GOT3 (cell line): ENCODE measurements around the gene ARHGAP26.

Source experiments
- DNase-seq: peaks from one replicate; lab custom pipeline; 2025; ENCODE audit warnings: mixed read lengths; lab: John Stamatoyannopoulos, UW

ARHGAP26 gene

DNA sequence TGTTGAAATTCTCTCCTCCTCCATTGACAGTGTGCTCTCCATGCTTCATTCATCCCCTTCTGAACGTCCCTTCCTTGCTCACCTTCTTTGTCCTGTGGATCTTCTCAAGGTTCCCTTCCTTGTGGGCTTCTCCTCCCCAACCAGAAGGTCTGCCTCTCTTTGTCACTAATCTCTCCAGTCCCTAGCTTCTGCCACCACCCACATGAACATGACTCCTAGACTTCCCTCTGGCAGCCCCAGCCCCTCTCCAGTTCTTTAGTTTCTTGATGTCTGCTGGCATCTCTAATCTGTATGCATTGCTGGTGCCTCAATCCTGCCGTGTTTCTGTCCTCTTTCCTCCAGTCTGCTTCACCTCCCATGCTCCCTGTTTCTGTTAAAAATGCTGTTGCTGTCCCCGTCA is 79.3 kb downstream of the ARHGAP26 start:
- DNase-seq = no peak

DNA sequence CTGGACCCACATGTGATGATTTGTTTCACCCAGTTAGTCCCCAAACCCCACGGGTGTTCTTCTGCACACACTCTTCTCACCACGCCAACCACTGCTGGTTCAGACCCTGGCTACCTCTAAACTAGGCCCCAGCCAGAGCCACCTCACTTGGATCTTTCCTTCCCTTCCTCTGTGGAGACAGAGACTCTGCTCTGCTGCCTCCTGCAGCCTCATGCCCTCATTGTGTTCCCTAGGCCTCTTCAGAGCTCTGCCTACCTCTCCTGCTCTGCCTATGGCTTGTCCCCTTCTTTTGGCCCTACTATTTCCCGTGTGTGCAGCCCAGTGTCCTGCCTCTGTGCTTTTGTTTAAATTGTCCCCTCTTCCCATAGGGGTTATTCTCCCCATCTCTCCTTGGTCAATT is 79.7 kb downstream of the ARHGAP26 start:
- DNase-seq = no peak

DNA sequence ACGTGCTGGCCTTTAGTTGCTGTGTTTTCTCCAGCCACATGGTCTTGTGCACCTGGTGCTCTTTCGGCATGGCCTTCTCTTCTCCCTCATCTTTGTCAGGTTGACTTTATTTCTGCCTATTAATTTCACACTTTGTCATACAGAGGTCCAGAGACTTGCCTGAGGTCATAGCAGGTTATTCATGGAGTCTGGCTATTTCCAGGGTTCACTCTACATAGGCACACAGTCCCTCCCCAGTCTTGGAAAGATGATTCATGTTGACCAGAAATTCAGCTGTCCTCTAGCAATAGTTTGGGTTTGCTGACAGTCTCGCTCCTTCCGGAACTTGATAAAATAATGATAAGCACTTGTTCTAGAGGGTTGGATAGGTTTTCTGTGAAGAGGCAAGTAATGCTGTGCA is 81.6 kb downstream of the ARHGAP26 start:
- no peak for DNase-seq

DNA sequence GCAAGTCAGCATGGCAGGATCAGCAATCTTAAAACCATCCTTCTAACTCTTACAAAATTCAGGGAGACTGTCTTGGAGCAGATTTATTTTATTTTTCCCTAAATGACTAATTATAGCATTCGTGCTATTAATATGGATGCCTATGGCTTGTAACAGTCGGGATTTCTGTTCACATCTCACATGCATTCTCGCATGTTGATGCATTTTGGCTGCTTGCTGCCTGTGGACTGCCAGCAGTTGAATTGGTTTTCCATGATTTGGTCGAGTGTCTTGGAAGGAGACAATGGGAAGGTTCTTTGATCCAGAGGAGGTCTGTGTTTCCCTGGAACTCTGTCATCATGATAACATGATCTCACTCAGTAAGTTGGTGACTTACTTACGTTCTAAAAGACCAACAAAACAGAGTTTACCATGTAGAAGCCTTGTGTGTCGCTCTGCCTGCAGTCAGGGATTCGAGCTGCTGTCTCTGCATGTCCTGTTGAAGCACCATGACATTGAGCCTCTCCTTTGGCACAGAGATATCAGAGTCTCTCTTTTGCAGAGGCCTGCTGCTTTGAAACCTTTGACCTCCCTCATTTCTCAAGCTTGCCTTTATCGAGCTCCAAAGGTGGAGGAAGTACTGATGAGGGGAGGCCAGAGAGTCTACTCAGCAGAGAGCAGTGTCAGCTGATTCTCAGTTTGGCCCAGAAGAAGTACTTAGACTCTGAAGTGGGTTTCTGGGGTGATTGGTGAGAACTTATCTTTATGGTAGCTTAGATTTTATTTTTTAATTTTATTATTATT is 82.4 kb downstream of the ARHGAP26 start:
- no peak for DNase-seq

DNA sequence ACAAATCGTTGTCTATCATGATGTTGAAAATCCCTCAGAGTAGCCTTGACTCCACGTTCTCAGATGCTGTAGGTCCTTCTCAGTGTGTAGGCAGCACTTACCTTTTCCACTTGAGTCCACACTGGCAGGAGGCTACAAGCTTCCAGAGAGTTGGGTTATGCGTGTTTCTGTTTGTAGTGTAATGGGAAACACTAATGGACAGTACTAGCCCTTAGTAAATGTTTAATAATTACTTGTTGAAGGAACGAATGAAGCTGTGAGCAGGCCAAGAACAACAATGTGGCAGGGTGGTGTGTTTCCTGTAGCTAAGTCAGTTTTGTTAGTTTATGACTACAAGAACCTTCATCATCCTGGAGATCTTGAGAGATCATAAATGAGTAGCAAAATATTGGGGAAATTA is 83.5 kb downstream of the ARHGAP26 start:
- no peak for DNase-seq

DNA sequence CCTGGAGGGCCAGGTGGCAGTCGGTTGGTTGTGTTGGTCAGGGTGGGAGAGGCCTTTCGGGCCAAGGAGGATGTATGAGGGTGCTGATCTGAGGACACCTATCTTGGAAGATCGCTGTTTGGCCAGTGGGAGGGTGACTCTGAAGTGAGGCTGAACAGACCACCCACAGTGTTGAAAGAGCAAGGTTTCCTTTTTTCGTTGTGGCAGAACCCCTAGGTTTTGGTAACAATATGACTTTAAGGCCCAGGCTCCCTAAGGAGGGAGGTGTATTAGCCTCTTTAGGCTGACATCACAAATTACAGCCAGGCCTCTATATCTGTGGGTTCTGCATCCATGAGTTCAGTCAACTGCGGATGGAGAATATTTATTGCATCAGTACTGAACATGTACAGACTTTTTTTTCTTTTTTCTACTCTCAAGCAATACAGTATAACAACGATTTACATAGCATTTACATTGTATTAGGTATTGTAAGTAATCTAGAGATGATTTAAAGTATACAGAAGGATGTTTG is 86.1 kb downstream of the ARHGAP26 start:
- DNase-seq = no peak

DNA sequence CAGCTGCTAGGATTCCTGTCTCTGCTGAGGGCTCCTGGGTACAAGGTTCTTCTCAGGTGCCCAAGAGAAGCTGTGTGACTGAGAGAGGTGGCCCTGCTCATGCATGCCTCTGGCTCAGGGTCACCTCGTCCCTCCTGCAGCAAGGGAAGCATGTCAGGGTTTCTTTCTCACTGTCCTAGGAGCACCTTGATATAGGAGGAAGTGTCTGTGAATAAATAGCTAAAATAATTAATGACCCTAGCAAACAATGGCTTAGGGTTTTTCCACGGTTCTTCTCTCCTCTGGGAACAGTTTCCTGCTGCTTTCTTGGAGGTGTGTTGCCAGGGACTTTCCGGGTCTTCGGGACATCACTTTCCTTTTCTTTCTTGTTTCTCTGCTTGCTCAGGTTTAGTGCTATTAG is 87.2 kb downstream of the ARHGAP26 start:
- no peak for DNase-seq

DNA sequence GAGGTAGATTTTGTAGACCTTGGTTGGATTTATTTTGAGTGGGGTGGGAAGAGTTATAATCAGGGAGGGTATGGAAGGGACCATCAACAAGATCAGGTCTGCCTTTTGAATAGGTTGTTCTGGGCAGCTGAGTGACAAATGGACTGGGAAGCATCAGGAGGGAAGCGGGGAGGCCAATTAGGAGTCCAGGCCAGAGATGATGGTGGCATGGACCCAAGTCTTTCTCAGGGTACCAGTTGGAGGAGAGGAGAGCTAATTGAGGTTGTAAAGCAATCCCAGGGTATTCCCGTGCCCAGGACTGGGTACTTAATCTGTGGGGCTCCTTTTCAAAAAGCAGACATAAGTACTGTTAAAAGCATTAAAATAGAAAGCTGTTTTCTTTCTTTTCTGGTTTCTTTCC is 88.9 kb downstream of the ARHGAP26 start:
- no peak for DNase-seq

DNA sequence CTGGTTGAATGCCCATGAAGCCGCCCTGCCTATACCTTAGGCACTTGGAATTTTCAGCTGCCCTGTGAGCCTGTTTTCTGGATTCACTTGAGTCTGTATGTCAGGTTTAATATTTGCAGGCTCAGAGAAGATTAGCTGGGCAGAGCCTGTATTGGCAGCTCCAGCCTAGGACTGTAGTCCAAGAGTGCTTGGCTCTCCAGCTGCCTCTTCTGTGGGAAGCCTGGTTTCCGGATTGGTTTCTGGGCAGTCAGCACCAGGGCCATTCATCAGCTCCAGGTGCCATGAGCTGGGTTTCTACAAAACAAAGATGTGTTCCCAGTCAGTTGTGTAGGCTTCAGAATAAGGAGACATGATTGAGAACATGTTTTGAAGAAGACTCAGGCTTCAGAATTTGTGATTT is 90.1 kb downstream of the ARHGAP26 start:
- no peak for DNase-seq

DNA sequence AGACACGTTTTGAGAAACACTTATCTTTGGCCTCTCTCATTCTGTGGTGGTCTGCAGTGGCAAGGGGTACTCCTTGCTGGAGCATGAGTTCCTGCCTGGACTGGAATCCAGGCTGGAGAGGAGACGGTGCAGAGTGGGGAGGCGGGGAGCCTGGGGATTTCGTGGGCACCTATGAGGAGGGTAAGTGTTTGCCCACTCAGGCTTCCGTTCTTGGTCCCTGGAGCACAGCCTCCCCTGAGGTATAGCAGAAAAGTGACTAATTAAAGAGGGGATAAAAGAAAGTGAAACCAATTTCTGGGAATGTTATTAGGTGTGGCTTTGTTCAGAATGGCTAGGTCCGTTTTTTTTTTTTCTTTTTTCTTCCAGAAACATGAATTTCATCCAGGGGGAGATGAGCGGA is 90.8 kb downstream of the ARHGAP26 start:
- no peak for DNase-seq

DNA sequence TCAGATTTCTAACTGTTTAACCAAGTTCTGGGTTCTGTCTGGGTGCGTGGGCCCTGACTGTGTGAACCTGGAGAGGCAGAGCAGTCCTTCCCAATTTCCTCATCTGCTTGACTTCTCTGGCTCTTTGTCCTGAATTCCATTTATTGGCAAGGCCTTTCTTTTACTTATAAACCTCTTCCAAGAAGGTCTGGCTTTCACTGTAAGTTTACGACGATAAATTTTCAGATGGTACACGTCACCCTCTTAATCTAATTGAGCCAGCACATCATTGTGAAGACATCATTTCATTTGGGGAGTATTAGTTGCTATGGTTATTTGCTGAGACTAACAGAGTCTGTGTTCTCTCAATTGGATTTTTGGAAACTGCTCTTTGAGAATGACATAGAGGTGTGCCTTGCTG is 92.4 kb downstream of the ARHGAP26 start:
- DNase-seq = no peak

DNA sequence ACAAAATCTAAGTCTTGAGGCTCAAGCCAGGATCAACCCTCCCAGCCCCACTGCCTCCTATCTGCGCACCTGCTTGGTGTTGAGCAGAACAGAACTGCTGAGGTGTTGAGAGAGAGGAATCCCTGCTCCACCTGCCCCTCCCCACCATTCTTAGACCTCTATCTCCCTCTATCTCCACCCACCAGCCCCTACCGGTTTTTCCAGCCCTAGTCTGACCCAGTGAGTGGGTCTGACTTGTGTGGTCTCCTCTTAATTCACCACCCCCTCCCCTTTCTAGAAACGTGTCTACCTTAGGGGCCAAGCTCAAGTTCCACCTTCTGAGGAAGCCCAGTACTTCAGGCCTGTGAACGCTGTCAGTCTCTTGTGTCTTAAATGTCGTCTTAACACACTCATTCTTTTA is 93.7 kb downstream of the ARHGAP26 start:
- DNase-seq = no peak

DNA sequence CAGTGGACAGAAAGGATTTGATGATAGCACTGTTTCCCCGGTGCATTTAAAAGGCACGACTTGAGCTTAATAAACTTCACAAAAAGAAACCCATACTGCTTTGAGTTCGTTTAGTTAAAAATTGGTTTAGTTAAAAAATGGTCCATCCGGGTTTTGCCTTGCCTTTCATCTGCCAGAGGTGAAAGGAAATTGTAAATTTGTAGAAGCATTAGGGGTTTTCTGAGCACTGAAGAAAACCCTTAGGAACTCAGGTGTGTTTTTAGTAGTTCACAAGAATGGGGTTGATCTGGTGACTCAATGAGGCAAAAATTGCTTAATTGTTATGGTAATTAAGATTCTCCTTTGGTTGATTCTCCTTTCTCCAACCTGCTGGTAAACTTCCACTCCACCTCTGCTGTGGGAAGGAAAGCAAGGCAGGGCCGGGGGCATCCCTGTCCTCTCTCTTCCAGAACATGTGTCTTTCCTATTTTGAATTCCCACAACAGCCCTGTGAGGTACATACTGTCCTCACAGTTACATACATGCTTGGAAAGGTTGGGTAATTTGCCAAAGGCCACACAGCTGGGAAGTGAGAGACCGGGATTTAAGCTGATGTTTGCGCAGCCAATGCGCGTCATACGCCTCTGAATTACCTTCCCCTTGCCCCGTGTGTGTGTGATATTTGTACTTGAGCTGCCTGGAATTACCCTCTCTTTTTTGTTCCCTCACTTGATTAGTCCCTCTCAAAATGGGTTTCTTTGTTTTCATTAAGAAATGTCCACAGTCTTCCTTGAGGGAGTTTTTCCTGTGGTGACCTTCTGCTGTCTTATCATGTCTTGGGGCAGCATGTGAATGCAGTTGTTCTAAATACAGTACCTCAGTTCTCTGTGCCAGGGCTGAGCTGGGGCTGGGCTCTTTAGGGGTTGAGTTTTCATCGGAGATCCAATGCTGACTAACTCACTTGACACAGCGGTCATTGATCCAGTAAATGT is 94.4 kb downstream of the ARHGAP26 start:
- no peak for DNase-seq

DNA sequence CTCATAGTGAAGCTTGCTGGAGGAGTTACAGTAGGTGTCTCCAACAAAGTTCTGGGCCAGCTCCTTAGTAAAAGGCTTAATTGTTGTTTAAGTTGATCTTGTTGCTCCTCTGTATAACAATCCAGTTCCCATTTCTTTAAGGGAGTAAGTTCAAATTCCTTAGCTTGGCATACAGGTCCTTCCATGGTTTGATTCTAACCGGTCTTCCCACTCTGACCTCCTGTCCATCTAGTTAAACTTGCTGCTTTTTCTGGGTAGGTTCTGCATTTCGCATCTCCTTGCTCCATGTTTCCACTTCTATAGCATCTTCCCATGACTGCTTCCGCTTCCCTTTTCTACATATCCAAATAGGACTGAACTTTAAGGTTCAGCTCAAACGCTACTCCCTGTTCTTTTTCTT is 95.5 kb downstream of the ARHGAP26 start:
- no peak for DNase-seq

DNA sequence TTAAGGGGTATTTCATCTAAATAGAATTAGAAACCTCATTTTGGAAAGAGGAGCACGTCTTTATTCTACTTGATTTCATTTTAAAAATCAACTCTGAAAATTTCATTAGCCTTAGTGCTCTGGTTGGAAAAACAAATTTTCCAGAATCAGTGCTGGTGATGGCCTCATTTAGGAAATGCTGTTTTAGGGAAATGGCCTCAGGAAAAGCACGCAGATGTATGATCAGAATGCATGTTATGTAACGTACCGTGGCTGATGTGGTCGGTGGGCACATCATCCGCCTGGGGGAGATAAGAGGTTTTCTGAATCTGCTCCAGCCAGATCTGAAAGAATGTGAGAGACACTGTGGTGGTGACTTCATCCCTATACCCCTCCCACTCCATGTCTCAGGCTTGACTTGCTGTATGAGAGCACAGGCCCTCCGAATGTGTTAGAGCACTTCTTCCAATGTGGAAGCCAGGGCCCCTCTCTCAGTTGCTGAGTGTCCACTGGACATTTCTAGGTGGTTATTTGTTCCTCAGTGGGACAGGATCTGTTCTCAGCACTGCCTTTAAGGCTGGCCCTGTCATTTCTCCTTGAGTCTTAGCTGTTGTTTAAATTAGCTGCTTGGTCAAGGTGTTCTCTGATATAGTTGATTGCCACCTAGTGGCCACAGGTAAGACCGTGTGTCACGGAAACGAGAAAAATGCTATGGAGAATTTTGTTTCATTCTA is 96.5 kb downstream of the ARHGAP26 start:
- DNase-seq = no peak

DNA sequence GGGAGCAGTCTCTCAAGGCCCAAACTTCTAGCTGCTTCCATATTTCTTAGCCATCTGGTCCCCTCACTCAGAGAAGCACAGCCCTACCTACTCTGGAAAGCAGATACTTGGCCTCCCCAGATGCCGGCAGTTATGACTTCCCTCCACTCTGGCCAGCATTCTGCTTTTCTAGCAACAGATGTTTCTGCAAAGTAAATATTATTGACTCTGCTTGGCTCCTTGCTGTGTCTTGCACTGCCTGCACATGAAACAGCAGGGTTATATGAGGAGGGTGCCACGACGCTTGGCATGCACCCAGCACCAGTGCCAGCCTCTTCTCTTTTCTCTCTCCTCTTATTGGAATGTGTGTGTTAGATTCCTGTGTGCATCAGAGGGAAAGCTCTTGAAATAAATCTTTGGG is 99.7 kb downstream of the ARHGAP26 start:
- no peak for DNase-seq

DNA sequence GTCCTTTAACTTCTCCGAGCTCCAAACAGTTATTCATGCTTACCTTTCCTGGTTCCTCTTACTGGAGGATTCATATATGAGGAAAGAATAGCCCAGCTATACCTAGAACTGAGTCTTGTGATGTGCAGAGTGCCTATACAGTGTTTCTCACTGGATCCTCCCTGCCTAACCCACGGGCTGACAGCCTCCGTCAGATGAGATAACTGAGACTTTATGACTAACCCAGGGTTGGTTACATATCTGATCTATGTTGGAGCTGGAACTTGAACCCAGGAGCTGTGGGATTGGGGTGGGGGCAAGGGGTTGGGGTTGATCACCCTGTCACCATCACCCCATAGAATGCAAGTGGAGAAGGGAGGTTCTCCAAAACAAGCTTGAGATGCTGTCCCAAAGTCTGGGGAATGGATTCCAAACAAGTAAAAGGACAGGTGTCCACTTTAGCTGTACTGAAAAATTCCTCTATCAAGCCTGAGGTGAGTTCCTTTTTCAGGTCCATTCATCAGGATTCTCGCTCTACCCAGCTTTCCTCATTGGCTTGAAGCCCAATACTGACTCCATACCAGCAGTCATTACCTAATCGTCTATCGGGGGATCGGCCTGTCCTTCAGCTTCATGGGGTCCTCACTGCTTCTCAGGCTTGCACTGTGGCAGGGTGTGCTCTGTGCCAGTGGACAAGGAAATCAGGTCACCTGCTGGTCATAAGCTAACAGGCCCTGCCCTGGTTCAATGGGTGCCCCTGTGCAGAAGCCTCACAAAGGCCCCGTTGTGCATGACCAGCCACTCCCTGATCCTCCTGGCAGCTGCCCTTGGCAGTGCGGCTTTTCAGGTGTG is 100.6 kb downstream of the ARHGAP26 start:
- no peak for DNase-seq

DNA sequence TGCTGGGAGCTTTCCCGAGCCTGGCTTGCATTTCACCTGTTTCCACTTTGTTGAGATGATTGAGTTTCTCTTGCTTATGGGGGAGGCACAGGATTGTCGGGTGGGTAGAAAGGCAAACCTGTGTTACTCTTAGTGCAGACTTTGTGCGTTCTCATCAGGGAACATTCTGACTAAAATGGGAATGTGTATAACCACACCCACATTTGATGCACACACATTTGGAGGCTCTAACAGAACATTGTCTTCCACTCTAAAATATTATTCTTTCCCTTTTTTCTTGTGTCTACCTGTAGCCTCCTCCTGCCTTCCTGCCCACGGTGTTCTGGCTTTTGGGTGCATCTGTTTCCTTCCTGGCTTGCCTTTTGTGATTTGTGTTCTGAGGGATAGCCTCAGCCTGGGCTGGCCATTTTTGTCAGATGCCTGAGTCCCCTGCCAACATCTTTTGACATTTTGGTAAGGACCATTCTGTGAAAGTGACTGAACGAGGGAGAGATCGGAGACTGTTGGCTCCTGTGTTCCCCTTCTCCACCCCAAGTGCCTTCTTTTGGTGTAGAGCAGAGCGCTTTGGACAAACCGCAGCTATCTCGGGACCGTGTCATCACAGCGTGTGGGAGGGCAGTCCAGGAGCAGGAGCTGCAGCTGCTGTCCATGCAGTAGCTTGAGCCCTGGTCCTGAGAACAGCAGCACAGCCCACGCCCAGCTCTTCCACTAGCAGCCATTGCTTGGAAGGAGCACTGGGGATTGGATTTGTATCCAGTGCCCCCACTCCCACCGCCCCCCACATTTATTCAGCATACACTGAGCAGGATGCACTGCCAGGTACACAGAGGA is 101.4 kb downstream of the ARHGAP26 start:
- DNase-seq = no peak

DNA sequence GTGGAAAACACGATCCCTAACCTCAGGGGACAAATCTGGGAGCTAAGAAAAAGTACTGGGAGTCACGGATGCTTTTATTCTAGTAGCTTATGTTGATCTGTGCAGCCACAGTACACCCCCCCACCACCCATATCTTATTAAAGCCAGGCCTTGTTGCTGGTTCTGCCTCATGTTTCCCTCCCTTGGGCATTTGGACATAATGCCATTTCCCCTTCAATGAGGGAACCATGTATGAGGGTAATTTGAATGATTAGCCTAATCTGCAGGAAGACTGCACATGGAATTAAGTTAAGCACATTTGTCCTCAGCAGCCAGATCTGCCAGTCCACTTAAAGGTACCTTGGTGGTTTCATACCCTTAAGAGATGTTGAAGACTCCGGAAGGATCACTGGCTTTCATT is 102.0 kb downstream of the ARHGAP26 start:
- DNase-seq = no peak

DNA sequence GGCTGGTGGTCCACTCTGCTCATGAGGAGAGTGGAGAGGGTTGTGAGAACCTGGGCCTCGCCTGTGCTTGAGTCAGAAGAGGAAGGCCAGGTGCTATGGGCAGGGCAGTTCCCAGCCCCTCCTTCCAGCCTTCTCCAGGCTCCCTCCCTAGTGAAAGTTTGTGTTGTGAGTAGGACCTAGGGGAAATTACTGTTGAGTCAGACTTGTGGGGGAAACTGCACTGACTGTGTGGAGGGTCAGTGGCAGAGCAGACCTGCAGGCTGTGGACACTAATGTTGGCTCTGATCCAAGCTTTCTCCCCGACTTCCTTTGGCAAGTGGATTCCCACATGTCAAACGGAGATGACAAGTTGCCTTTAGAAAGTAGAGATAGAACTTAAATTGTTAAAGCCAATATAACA is 102.6 kb downstream of the ARHGAP26 start:
- no peak for DNase-seq

DNA sequence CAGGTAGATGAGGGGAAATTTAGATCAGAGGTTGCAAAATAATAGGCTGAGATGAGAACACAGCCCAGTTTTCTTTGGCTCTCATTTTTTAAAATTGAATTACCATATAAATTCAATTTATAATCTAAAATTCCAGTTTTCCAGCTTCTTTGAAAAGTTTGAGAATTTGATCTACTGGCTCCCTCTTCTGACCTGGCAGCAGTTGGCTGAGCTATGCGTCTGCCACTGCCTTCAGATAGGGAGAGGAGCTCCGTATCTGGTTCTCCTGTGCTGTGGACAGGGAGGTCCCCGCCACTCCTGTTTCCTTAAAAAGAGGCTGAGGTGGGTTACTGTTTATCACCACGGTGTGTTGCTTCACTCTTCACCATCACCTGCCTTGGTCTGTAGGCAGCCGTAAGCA is 103.7 kb downstream of the ARHGAP26 start:
- DNase-seq = no peak
